IPS-18a (cell line): ENCODE data around the gene WDR37.

ENCODE experiments used
- H3K27ac ChIP-seq: one replicate; pipeline ENCODE4 v1.5.1; 2013; ENCODE audit warnings: low read length
- H3K27me3 ChIP-seq: one replicate; pipeline ENCODE4 v1.6.1; 2013; ENCODE audit warnings: mild to moderate bottlenecking, low read length; ENCODE audit not compliant: control insufficient read depth, insufficient read depth
- H3K36me3 ChIP-seq: one replicate; pipeline ENCODE4 v1.6.1; 2013; ENCODE audit warnings: low read depth, low read length; ENCODE audit not compliant: control insufficient read depth
- H3K4me1 ChIP-seq: one replicate; pipeline ENCODE4 v1.6.1; 2013; ENCODE audit warnings: low read depth, low read length; ENCODE audit not compliant: control insufficient read depth
- H3K4me3 ChIP-seq: one replicate; pipeline ENCODE4 v1.5.1; 2013; ENCODE audit warnings: low read length
- H3K9ac ChIP-seq: one replicate; pipeline ENCODE4 v1.6.1; 2013; ENCODE audit warnings: mild to moderate bottlenecking, low read length, moderate library complexity
- H3K9me3 ChIP-seq: one replicate; pipeline ENCODE4 v1.6.1; 2013; ENCODE audit warnings: low read depth, low read length; ENCODE audit not compliant: control insufficient read depth

Gene WDR37

DNA sequence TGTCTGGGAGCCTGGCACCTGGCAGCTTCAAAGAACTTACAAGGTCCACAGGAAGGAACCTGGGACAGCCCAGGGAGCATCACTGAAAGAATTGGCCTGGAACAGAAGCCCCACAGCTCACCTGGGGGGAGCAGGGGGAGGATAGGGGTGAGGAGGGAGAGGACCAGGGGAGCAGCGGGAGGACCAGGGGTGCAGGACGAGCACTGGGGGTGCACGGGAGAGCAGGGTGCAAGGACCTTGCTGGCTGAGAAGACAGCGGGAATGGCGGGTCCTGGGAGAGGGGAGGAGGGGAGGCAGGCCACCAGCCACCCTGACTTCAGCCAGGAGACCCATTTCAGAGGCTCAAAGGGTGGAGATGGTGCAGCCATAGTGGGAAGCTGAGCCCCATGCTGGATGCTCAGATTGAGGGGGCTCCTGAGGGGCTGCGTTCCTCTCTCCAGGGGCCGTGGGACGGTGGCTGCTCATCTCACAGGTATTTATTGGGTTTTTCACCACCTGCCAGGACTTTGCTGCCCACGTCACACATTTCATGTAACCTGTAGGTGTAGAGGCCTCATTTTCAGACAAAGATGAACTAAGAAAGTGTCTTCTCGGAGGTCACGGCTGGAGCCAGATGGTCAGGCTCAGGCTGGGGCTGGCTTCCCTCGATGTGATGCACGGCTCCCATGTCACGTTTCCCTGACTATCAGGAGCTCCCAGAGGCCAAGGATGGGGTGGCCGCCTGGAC, 110.1 kb downstream of the WDR37 start:
- H3K4me3 ChIP-seq = no peak overlapping the region
- H3K9me3 ChIP-seq = no peaks in the 10 kb centered on the region
- H3K27me3 ChIP-seq = no peaks in the 10 kb centered on the region
- no peak overlapping the region for H3K9ac ChIP-seq
- no peak overlapping the region for H3K27ac ChIP-seq
- H3K4me1 ChIP-seq = no peaks in the 10 kb centered on the region
- H3K36me3 ChIP-seq = no peaks in the 10 kb centered on the region

DNA sequence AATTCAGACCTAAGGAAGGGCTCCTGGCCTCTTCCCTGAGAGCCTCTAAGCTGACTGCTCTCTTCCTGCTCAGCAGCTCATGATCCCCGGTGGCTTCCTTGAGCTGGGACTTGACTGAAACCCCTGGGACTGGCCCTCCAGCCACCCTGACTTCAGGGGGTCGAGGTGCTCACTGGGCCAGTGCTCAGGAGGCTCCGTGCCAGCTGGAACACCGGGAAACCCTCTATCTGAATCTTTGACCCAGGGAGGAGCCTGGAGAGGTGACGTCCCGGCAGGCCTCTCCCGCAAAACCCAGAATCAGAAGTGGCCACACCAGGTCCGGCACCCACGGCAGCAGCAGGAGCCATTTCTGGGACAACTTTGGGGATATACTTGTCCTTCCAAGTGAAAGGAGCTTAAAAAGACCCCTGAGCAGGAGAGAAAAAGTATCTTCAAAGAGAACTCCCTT, 110.7 kb downstream of the WDR37 start:
- no peaks in the 10 kb centered on the region for H3K27me3 ChIP-seq
- H3K4me3 ChIP-seq = no peak overlapping the region
- no peak overlapping the region for H3K27ac ChIP-seq
- H3K9ac ChIP-seq = no peak overlapping the region
- H3K36me3 ChIP-seq = no peaks in the 10 kb centered on the region
- no peaks in the 10 kb centered on the region for H3K4me1 ChIP-seq
- H3K9me3 ChIP-seq = no peaks in the 10 kb centered on the region

DNA sequence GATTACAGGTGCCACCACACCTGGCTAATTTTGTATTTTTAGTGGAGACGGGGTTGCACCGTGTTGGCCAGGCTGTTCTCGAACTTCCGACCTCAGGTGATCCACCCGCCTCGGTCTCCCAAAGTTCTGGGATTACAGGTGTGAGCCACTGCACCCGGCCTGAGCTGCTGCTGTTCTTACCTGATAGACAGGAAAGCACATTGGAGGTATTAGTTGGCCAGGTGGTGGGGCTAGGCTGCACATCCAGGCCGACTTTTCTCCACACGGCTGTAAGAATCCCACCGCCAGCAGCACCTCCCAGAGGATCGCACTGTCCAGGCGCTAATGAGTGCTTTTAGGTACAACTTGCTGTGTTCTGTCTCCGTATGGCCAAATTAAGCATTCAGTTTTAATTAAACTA, 112.6 kb downstream of the WDR37 start:
- no peaks in the 10 kb centered on the region for H3K9me3 ChIP-seq
- H3K36me3 ChIP-seq = no peaks in the 10 kb centered on the region
- no peak overlapping the region for H3K27ac ChIP-seq
- H3K9ac ChIP-seq = no peak overlapping the region
- H3K4me1 ChIP-seq = no peaks in the 10 kb centered on the region
- no peak overlapping the region for H3K4me3 ChIP-seq
- no peaks in the 10 kb centered on the region for H3K27me3 ChIP-seq

DNA sequence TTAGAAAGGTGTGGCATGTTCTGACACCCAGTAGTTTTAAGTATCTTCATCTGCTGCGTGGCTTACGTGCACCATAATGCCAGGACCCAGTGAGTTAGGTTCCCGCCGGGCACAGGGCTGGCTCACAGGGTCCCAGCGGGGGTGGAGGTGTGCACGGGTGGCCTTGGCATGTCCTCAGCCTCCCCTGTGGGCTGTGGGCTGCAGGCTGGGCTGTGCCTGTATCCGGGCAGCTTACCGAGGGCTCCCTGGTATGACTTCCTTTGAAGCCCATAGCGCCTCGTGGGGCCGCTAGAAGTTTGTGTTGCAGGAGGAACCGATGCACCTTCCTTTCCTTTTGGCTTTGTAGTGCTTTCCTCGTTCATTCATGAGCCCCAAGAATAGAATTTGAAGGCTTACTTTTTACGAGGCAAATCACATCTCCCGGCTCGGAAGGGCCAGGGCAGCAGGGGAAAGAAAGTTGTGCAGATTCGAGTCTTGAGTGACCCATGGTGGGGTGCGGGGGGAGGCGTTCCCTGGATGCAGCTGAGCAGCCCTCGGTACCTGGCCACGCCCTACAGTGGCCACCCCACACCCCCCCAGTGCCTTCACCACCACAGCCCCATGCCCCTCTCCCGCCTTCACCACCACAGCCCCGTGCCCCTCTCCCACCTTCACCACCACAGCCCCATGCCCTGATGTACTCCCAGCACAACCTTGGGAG, 113.2 kb downstream of the WDR37 start:
- Histone ChIP-seq H3K27me3 (no peaks in the 10 kb centered on the region), H3K27ac (no peak overlapping the region), H3K4me3 (no peak overlapping the region), H3K9me3 (no peaks in the 10 kb centered on the region), H3K36me3 (no peaks in the 10 kb centered on the region), H3K9ac (no peak overlapping the region), H3K4me1 (no peaks in the 10 kb centered on the region)

DNA sequence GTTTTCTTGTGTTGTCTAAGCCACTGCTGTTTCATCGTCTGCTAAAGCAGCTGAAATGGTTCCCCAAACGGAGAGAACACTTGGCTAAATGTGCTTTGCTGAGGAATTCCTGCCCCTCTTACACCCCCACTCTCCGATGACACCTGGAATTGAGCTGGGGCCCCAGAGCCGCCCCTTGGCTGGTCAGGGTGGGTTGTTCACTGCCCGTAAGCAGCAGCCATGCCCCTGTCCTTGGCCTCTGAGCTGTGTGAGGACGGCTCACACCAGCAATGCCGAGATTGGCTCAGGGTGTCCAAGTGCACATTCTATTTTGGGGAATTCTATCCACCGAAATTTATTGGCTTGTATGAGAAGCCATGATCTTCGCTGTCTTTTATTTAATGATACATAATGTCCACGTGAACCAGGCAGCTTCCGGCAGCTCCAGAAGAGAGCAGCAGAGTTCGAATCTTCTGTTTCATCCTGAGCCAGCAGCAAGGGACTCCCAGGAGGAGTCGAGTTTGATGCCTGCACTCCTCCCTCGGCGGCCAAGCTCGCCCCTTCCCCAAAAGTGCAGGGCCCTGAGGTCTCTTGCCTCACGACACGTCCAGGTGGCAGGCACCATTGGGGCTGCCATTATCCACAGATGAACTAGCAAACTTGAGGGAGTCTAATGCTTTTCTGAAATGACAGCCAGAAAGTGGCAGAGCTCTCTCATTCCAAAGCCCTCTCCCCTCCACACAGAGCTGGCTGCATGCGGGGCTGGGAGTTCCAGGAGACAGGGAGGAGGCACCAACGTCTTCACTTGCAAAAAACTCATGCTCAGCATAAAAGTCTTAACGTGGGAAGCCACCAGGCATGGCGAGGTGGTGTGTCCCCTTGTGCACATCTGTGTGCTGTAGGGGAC, 114.0 kb downstream of the WDR37 start:
- H3K4me1 ChIP-seq = no peaks in the 10 kb centered on the region
- no peaks in the 10 kb centered on the region for H3K9me3 ChIP-seq

DNA sequence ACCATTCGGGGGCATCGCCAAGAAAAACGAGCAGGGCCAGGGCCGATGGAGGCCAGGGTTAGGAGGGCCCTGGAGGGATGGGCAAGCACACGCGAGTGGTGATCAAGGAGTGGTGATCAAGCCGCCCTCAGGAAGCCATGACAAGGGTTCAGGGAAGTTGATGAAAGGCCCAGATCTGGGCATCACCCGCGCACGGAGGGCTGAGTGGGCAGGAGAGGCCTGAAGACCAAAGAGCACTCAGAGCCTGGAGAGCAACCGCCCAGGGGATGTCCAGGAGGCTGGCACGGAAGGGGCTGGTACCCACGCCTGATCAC, 114.6 kb downstream of the WDR37 start:
- H3K4me1 ChIP-seq = no peaks in the 10 kb centered on the region
- H3K9me3 ChIP-seq = no peaks in the 10 kb centered on the region
- no peak overlapping the region for H3K27ac ChIP-seq
- no peak overlapping the region for H3K9ac ChIP-seq
- no peaks in the 10 kb centered on the region for H3K36me3 ChIP-seq
- no peaks in the 10 kb centered on the region for H3K27me3 ChIP-seq
- H3K4me3 ChIP-seq = no peak overlapping the region

More for the DNA sequence above, 114.0 kb downstream of the WDR37 start:
- Histone ChIP-seq H3K36me3 (no peaks in the 10 kb centered on the region), H3K9ac (no peak overlapping the region), H3K27me3 (no peaks in the 10 kb centered on the region), H3K4me3 (no peak overlapping the region), H3K27ac (no peak overlapping the region)

DNA sequence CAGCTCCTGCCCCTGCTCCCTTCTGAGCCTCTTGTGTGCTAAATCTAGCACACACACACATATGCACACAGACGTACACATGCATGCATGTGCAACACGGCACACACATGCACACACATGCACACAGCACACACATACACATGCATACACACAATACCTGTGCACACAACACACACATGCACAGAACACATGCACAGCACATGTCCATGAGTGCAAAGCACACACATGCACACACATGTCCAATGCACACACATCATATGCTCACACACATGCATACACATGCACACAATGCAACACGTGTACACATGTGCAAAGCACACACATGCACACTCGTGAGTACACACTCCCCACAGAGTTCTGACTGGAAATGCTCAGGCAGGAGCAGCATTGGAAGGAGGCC, 115.0 kb downstream of the WDR37 start:
- Histone ChIP-seq H3K36me3 (no peaks in the 10 kb centered on the region), H3K9me3 (no peaks in the 10 kb centered on the region), H3K4me1 (no peaks in the 10 kb centered on the region), H3K4me3 (no peak overlapping the region), H3K27me3 (no peaks in the 10 kb centered on the region), H3K27ac (no peak overlapping the region), H3K9ac (no peak overlapping the region)

DNA sequence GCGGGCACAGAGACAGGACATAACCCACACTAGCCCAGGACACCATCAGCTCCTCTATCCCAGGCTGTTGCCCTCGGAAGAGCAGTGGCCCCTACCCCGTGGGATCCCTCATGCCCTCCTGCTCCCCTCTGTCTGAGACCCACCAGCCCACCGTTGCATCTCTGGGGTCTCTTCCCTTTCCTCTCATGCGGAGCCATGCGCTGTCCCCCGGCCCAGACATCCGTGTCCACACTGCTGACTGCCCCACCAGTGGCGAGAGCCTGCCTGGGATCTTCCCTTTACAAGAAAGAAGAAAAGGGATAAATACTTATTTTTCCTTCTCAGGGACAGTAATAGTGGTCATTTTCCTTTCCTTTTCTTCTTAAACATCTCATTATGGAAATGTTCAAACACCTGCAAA, 115.4 kb downstream of the WDR37 start:
- Histone ChIP-seq H3K9me3 (no peaks in the 10 kb centered on the region), H3K27ac (no peak overlapping the region), H3K27me3 (no peaks in the 10 kb centered on the region), H3K9ac (no peak overlapping the region), H3K4me1 (no peaks in the 10 kb centered on the region), H3K36me3 (no peaks in the 10 kb centered on the region), H3K4me3 (no peak overlapping the region)

DNA sequence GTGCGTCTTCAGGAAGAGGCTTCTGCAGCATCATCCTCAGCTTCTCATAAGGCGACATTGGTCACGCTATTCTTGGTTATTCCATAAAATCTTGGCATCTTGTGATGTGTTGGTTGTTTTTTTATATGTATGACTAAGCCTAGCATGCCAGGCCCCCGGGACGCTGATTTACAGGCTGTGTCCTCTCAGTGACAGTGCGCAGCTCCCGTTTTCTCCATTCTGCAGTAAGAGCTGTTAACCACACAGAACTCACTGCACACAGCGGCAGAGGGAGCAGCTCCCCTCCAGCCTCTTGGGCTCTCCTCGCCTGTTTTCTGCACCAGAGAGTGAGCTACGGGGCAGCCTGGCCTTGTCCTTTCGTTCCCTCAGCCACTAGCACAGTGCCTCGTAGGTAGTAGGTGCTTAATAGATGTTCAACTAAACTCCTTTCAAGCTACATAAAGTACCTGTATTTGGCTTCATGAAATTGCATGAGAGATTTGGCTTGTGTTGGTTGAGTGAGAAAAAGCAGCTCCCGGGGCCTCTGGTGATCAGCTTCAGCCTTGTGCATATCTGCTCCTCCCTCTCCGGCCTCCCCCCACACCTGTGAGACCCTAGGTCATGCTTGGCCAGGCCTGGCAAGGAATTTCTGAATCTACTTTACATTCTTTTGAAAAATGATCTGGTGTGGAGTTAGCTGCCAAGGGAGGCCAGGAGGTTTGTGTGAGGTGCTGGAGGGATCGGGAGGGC, 116.2 kb downstream of the WDR37 start:
- Histone ChIP-seq H3K9me3 (no peaks in the 10 kb centered on the region), H3K4me3 (no peak overlapping the region), H3K27me3 (no peaks in the 10 kb centered on the region), H3K36me3 (no peaks in the 10 kb centered on the region), H3K4me1 (no peaks in the 10 kb centered on the region), H3K9ac (no peak overlapping the region), H3K27ac (no peak overlapping the region)

DNA sequence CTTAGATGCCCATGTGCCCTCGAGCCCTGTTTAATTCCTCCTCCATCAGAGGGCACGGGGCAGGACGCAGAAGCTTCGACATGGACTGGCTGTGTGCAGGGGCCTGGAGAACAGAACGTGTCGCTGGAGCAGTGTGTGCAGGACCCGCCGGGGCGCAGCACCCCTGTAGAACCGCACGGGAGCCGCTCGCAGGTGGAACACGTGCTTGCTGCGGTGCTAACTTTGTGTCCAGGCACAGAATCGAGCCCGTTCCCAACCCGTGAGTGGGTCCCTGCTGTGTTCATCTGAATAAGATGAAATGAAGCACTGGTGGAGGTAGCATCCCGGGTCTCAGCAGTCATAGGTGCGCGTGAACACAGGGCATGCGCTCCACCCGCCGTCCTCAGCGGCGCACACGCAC, 116.9 kb downstream of the WDR37 start:
- no peaks in the 10 kb centered on the region for H3K4me1 ChIP-seq
- no peaks in the 10 kb centered on the region for H3K9me3 ChIP-seq
- no peaks in the 10 kb centered on the region for H3K27me3 ChIP-seq
- no peak overlapping the region for H3K27ac ChIP-seq
- no peaks in the 10 kb centered on the region for H3K36me3 ChIP-seq
- H3K4me3 ChIP-seq = no peak overlapping the region
- H3K9ac ChIP-seq = no peak overlapping the region

DNA sequence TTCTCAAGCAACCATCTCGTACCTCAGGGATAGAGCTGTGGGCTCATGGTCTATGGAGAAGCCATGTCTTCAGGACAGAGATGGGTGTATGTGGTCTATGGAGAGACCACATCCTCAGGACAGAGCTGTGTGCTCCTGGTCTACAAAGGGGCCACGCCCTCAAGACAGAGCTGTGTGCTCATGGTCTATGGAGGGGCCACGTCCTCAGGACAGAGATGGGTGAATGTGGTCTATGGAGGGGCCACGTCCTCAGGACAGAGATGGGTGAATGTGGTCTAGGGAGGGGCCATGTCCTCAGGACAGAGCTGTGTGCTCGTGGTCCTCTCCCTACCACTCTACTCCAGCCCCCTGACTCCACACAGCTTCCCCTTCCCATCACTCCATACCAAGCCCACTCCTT, 117.8 kb downstream of the WDR37 start:
- Histone ChIP-seq H3K4me3 (no peak overlapping the region), H3K27me3 (no peaks in the 10 kb centered on the region), H3K36me3 (no peaks in the 10 kb centered on the region), H3K9me3 (no peaks in the 10 kb centered on the region), H3K27ac (no peak overlapping the region), H3K4me1 (no peaks in the 10 kb centered on the region), H3K9ac (no peak overlapping the region)
